NCI-H1105 treated with DMSO at 0.1 percent for 48 hours (cell line): Measurements from ENCODE around the gene RASSF3.
"Not testable (repeated sequence)": the region's sequence is repeated elsewhere in the genome, so short reads cannot be mapped to it uniquely, and the experiment has no call there.

Source experiments
- DNase-seq: peaks from one replicate; lab custom pipeline; 2025; lab: John Stamatoyannopoulos, UW

The RASSF3 gene, protein sequence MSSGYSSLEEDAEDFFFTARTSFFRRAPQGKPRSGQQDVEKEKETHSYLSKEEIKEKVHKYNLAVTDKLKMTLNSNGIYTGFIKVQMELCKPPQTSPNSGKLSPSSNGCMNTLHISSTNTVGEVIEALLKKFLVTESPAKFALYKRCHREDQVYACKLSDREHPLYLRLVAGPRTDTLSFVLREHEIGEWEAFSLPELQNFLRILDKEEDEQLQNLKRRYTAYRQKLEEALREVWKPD

GRCh38 chr12:64610079-64610659 is at the start of gene RASSF3:
RASSF3 (plus strand) TSS chr12:64610495; CDS start chr12:64610633, 138 bp downstream.
- DNase-seq: peak; percentile 41

DNA sequence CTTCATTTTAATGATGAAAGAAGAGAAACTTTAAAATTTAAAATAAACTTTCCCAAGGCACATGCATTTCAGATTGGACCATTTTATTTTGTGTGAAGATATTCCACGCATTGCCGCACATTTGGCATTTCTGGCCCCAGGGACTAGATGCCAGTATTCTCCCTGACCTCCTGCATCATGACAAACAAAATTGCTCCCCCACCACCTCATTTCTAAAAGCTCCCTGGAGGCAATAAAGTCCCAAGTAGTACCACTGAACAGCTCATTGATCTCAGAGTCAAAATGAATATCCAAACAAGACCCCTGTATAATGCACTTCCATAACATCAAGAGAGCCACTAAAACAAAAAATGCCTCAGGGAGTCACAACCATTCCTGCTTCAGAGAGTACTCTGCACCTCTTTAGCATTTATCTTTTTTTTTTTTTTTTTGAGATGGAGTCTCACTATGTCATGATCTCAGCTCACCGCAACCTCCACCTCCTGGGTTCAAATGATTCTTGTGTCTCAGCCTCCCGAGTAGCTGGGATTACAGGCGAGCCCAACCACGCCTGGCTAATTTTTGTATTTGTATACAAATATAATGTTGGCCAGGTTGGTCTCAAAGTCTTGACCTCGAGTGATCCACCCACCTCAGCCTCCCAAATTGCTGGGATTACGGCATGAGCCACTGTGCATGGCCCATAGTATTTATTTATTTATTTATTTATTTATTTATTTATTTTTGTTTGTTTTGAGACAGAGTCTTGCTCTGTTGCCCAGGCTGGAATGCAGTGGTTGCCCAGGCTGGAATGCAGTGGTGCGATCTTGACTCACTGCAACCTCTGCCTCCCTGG is 48.8 kb upstream of the RASSF3 start:
- DNase-seq: no peak

DNA sequence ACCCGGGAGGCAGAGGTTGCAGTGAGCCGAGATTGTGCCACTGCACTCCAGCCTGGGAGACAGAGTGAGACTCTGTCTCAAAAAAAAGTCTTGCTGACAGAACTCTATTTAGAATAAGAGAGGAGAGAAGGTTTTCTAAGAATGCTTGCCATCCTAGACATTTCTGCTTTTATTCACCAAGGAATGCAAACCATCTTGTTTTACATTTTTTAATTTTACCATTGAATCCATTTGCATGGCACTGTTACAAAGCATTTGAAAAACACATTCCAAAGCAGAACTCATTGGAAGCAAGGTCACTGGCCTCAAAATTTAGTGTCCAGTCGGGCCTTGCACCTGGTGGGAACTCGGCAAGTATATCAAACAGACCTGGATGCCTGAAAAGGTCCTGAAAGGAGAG is 44.2 kb upstream of the RASSF3 start:
- no peak for DNase-seq

- no peak for DNase-seq
Measured at GRCh38 chr12:64566831-64567517, 43.3 kb upstream of the RASSF3 start.

- no peak for DNase-seq
Measured at GRCh38 chr12:64567570-64567969, 42.7 kb upstream of the RASSF3 start.

GRCh38 chr12:64568298-64568697 is 42.0 kb upstream of the RASSF3 start:
- no peak for DNase-seq

GRCh38 chr12:64569923-64570691 is 40.2 kb upstream of the RASSF3 start:
- DNase-seq: no peak

- DNase-seq: peak; percentile 66
Measured at GRCh38 chr12:64571411-64571810, 38.9 kb upstream of the RASSF3 start.

GRCh38 chr12:64572241-64572640 is 38.1 kb upstream of the RASSF3 start:
- no peak for DNase-seq

GRCh38 chr12:64574837-64575236 is 35.5 kb upstream of the RASSF3 start:
- DNase-seq: no peak

DNA sequence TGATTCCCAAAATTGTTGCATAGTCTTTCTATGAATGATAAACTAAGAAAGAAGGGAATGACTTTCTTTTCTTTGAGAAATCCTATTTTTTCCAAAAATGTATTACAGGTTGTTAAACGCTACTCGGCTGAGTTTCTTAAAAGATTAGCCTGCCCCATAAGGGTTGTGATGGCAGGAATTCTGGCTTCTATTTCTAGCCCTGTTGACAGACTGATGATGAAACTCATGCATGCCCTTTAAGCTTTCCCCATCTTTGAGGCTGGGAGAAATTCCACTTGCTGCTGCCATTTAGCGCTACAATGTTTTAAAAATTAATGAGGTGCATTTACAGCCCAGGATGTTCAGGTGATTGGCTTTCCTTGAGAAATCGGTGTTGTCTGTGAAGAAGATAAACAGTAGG is 33.2 kb upstream of the RASSF3 start:
- no peak for DNase-seq

- DNase-seq: no peak
Measured at GRCh38 chr12:64578566-64578965, 31.7 kb upstream of the RASSF3 start.

- DNase-seq: no peak
Measured at GRCh38 chr12:64580681-64581080, 29.6 kb upstream of the RASSF3 start.

DNA sequence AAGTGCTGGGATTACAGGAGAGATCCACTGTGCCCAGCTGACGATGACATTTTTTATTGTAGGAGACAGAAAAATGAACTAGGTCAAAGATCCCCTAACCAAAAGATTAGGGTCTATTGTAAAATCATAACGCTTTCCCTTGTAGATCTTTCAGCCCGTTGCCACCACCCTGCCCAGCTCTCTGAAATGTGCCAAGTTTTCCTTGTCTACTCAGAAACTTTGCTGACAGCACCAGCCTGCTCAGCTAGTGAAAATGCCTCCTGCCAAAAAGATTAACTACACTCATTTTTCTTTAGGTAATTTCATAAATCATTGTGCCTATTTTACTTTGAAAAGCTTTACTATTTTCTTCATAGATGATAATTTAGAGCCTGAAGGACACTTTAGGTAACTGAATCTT is 28.2 kb upstream of the RASSF3 start:
- DNase-seq: no peak

DNA sequence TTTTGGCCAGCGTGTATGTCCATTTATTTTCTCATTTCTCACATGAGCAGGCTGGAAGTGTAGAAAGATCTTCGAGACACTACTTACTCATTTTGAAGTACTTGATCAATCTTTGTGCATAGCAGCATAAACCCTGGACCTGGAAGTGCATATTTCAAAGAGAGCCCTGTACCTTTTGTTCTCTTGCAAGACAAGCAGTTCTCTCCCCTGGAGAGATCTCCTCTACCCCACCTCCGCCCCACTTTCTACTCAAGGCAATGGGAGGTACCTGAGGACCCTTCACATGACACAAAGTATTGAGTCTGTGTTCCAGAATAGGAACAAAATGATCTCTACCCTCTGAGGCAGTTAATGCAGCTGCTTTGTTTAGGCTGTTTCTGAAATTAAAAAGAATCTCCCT is 27.4 kb upstream of the RASSF3 start:
- no peak for DNase-seq

DNA sequence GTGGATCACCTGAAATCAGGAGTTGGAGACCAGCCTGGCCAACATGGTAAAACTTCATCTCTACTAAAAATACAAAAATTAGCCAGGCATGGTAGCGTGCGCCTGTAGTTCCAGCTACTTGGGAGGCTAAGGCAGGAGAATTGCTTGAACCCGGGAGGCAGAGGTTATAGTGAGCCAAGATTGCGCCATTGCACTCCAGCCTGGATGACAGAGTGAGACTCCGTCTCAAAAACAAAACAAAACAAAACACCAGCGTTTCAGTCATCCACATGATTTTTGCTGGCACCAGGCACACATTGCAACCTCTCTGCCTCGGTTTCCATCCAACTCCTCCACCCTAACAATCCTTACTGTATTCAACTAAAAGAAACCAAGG is 26.9 kb upstream of the RASSF3 start:
- DNase-seq: not testable (repeated sequence)

DNA sequence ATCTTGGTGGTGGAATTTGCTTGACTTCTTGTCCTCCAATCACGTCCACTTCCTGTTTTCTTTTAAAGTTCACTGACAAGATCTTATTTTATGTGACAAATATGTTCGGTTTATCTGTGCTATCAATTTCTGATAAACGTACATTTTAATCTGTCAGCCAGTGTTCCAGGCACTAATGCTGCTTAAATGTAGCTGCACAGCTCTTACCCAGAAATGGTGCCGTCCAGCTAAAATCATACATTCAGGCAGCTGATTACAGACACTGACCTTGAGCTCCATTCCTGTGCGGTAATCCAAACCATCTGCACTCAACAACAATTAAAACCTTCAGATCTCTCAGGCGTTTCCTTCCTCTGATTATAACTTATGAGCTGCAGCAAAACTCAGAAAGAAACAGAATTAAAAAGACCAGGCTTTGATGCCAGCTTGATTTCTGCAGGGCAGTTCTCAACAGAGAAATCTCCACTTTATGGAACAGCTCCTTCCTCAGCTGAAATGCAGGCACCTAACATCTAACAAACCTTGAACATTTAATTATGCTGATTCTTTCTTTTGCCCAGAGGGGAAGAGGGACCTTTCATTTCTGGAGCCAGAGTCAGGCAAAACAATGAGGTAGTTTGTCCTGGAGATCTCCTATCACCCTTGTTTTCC is 26.4 kb upstream of the RASSF3 start:
- DNase-seq: no peak

- no peak for DNase-seq
Measured at GRCh38 chr12:64585104-64585503, 25.2 kb upstream of the RASSF3 start.

GRCh38 chr12:64587447-64587846 is 22.8 kb upstream of the RASSF3 start:
- no peak for DNase-seq

DNA sequence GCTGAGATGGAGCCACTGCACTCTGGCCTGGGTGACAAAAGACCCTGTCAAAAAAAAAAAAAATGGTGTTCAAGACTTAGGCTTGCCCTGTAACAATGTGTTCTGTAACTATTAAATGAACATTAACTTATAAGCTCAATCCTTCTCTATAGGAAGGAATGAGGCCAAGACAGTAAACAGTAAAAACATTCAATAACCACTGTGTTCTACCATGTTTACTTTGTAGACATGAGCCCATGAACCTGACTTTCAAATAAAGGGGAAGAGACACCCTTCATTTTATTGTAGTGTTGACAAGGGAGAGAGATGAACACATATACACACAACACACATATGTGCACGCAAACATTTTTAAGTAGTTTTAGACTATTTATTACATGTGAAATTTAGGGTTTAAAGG is 20.1 kb upstream of the RASSF3 start:
- no peak for DNase-seq
